Measurements from ENCODE around the gene SH3PXD2B. TPM values are rescaled to one million over a fixed set of nuclear protein-coding genes. Genes with fewer than 3 reads are reported as not detected.
"Not testable (repeated sequence)": the region's sequence is repeated elsewhere in the genome, so short reads cannot be mapped to it uniquely, and the experiment has no call there.

The SH3PXD2B gene
- total and polyA plus RNA-seq, 10 of the 15 experiments (the other 5 are each of a cell fraction or from before 2014, with no cell fraction given): 0.05 to 1.6 (median 0.57) TPM

- ChIA-PET SMC1A (ENCODE audit: uncharacterized antibody, unreplicated experiment) (interaction anchor here (0.7 to 2.4 kb wide), 5 partner anchors 12 to 198 kb away, joined by 3 to 13 read pairs (median 5); no protein-coding TSS in a partner anchor), POLR2A (interaction anchor here (0.6 kb wide), 1 partner anchor 29 kb away, joined by 4 read pairs; no protein-coding TSS in a partner anchor), RAD21 (ENCODE audit: unreplicated experiment) (no interaction called here), CTCF (interaction anchor here (0.6 to 1.9 kb wide), 9 partner anchors 9 to 119 kb away, joined by 3 to 7 read pairs (median 4); no protein-coding TSS in a partner anchor)
- in situ Hi-C loops (cut with MboI): no loop called here
- Histone ChIP-seq H3K36me3 (ENCODE audit: control insufficient read depth in 2 of 2, insufficient read depth in 2 of 2, low read length in 1 of 2) (no peaks in the 10 kb centered on the region), H2AFZ (ENCODE audit: control insufficient read depth, low read depth, low read length) (no peak overlapping the region), H4K20me1 (ENCODE audit: control insufficient read depth, insufficient read depth) (no peaks in the 10 kb centered on the region), H3K4me2 (ENCODE audit: control insufficient read depth, insufficient read depth) (no peak overlapping the region), H3K9ac (ENCODE audit: control insufficient read depth, insufficient read depth, low read length) (no peak overlapping the region), H3K4me3 (no peak overlapping the region), H3K9me3 (replicated peaks; ENCODE audit: control insufficient read depth, insufficient read depth, low read length) (no peaks in the 10 kb centered on the region), H3K4me1 (ENCODE audit: control insufficient read depth, insufficient read depth, low read length) (no peaks in the 10 kb centered on the region), H3K79me2 (ENCODE audit: control insufficient read depth, insufficient read depth, low read length) (no peaks in the 10 kb centered on the region), H3K27ac (ENCODE audit: control insufficient read depth, insufficient read depth) (no peak overlapping the region), H3K27me3 (replicated peaks in 1 of 2; ENCODE audit: control insufficient read depth in 2 of 2, insufficient read depth in 2 of 2, low read length in 1 of 2) (no peaks in the 10 kb centered on the region; a peak in 1 of 4 replicates)
- DNase-seq (ENCODE audit: low read depth, low spot score) (no peak), ATAC-seq (peak; percentile 68), FAIRE-seq (no peak)
- intact Hi-C loops (cut with micrococcal nuclease; ENCODE audit: unreplicated experiment): no loop called here
- BruUV-seq (replicated peaks): no TSS peak
- TF ChIP-seq SMC3 (IDR thresholded peaks at IDR 0.05; ENCODE audit: borderline replicate concordance, low read length) (0 out of 2 replicates have a peak, but pooled peaks have one; percentile 6), RAD21 (IDR thresholded peaks at IDR 0.05; ENCODE audit: insufficient read depth, low read depth, low read length) (peak; percentile 38; the same call in 1 of the 2 replicates), POLR2AphosphoS2 (IDR thresholded peaks at IDR 0.05; ENCODE audit: low read depth, low read length) (no peak), CREB1 (IDR thresholded peaks at IDR 0.05; ENCODE audit: low read depth) (no peak)
- TF ChIP-seq, protein P1, sequence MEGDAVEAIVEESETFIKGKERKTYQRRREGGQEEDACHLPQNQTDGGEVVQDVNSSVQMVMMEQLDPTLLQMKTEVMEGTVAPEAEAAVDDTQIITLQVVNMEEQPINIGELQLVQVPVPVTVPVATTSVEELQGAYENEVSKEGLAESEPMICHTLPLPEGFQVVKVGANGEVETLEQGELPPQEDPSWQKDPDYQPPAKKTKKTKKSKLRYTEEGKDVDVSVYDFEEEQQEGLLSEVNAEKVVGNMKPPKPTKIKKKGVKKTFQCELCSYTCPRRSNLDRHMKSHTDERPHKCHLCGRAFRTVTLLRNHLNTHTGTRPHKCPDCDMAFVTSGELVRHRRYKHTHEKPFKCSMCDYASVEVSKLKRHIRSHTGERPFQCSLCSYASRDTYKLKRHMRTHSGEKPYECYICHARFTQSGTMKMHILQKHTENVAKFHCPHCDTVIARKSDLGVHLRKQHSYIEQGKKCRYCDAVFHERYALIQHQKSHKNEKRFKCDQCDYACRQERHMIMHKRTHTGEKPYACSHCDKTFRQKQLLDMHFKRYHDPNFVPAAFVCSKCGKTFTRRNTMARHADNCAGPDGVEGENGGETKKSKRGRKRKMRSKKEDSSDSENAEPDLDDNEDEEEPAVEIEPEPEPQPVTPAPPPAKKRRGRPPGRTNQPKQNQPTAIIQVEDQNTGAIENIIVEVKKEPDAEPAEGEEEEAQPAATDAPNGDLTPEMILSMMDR (IDR thresholded peaks at IDR 0.05 in 2 of 3, conservative IDR thresholded peaks at IDR 0.05 in 1 of 3; ENCODE audit: control insufficient read depth in 2 of 3, extremely low read depth in 1 of 3, insufficient read depth in 1 of 3, low read depth in 3 of 3, low read length in 3 of 3): peak; percentile 9 to 36 (median 20); a peak in 3 of 6 replicates
- 31% methylated on average over 8 of the region's 8 CpGs for WGBS (ENCODE audit: insufficient coverage, insufficient replicate concordance, low lambda C conversion rate, missing lambda C conversion rate)
These were observed 120.1 kb downstream of the SH3PXD2B start for GRCh38 chr5:172334196-172334595.

GRCh38 chr5:172326901-172327300 lies 127.4 kb downstream of the SH3PXD2B start:
- ATAC-seq; in situ Hi-C loops (cut with MboI); intact Hi-C loops (cut with micrococcal nuclease; ENCODE audit: unreplicated experiment): not testable (repeated sequence)

More at GRCh38 chr5:172326901-172327300, 127.4 kb downstream of the SH3PXD2B start:
- H3K4me1 ChIP-seq (ENCODE audit: control insufficient read depth, insufficient read depth, low read length); H3K4me2 ChIP-seq (ENCODE audit: control insufficient read depth, insufficient read depth); H3K79me2 ChIP-seq (ENCODE audit: control insufficient read depth, insufficient read depth, low read length); FAIRE-seq; H3K27me3 ChIP-seq (replicated peaks in 1 of 2; ENCODE audit: control insufficient read depth in 2 of 2, insufficient read depth in 2 of 2, low read length in 1 of 2); RAD21 ChIA-PET (ENCODE audit: unreplicated experiment); SMC1A ChIA-PET (ENCODE audit: uncharacterized antibody, unreplicated experiment); H3K27ac ChIP-seq (ENCODE audit: control insufficient read depth, insufficient read depth); CTCF ChIA-PET; H3K9ac ChIP-seq (ENCODE audit: control insufficient read depth, insufficient read depth, low read length); H3K9me3 ChIP-seq (replicated peaks; ENCODE audit: control insufficient read depth, insufficient read depth, low read length); H3K4me3 ChIP-seq; POLR2A ChIA-PET; BruUV-seq (replicated peaks); DNase-seq (ENCODE audit: low read depth, low spot score); H2AFZ ChIP-seq (ENCODE audit: control insufficient read depth, low read depth, low read length); H4K20me1 ChIP-seq (ENCODE audit: control insufficient read depth, insufficient read depth); H3K36me3 ChIP-seq (ENCODE audit: control insufficient read depth in 2 of 2, insufficient read depth in 2 of 2, low read length in 1 of 2): not testable (repeated sequence)
- WGBS (ENCODE audit: insufficient coverage, insufficient replicate concordance, low lambda C conversion rate, missing lambda C conversion rate): 94% methylated on average over 13 of the region's 13 CpGs

Data from GM12878 (cell line).